Right hindlimb (tissue), 1 donor: ENCODE results near the gene TMEM53.
"Not testable (repeated sequence)": the region's sequence is repeated elsewhere in the genome, so short reads cannot be mapped to it uniquely, and the experiment has no call there.

Experiments used
- DNase-seq: peaks from one replicate; pipeline ENCODE4 v3.0.0-alpha.2; 2018

The TMEM53 gene

GRCh38 chr1:44674113-44675000 lies at the start of gene TMEM53, which contains the start of gene ARMH1:
Gene TMEM53, minus strand, starts transcription at chr1:44674481. Its CDS starts 90 bp downstream, at chr1:44674391.
Gene ARMH1, plus strand, starts transcription at chr1:44674714. Its CDS starts 14,984 bp downstream, at chr1:44689698.
- peak; percentile 99 for DNase-seq

GRCh38 chr1:44723496-44724295 lies 49.4 kb upstream of the TMEM53 start:
- DNase-seq, result no peak

GRCh38 chr1:44723064-44723463 lies 48.8 kb upstream of the TMEM53 start:
- no peak for DNase-seq

- no peak for DNase-seq
Observed at GRCh38 chr1:44721485-44722361, 47.4 kb upstream of the TMEM53 start.

GRCh38 chr1:44720281-44720680 lies 46.0 kb upstream of the TMEM53 start:
- DNase-seq, result no peak

- no peak for DNase-seq
Observed at GRCh38 chr1:44719318-44719717, 45.0 kb upstream of the TMEM53 start.

GRCh38 chr1:44718091-44718490 lies 43.8 kb upstream of the TMEM53 start:
- DNase-seq, result no peak

GRCh38 chr1:44717653-44718052 lies 43.4 kb upstream of the TMEM53 start:
- no peak for DNase-seq

- no peak for DNase-seq
Observed at GRCh38 chr1:44717156-44717555, 42.9 kb upstream of the TMEM53 start.

- peak; percentile 70 for DNase-seq
Observed at GRCh38 chr1:44714944-44715571, 40.8 kb upstream of the TMEM53 start.

- DNase-seq, result no peak
Observed at GRCh38 chr1:44714532-44714931, 40.3 kb upstream of the TMEM53 start.

GRCh38 chr1:44713321-44713781 lies 39.1 kb upstream of the TMEM53 start:
- no peak for DNase-seq

- no peak for DNase-seq
Observed at GRCh38 chr1:44707959-44708831, 33.9 kb upstream of the TMEM53 start.

GRCh38 chr1:44707112-44707881 lies 33.0 kb upstream of the TMEM53 start:
- no peak for DNase-seq

- DNase-seq, result no peak
Observed at GRCh38 chr1:44705938-44706337, 31.7 kb upstream of the TMEM53 start.

GRCh38 chr1:44705470-44705869 lies 31.2 kb upstream of the TMEM53 start:
- no peak for DNase-seq

- no peak for DNase-seq
Observed at GRCh38 chr1:44701141-44701573, 26.9 kb upstream of the TMEM53 start.

- no peak for DNase-seq
Observed at GRCh38 chr1:44700573-44700972, 26.3 kb upstream of the TMEM53 start.

- not testable (repeated sequence) for DNase-seq
Observed at GRCh38 chr1:44699375-44699774, 25.1 kb upstream of the TMEM53 start.

GRCh38 chr1:44698138-44698537 lies 23.9 kb upstream of the TMEM53 start:
- DNase-seq, result no peak
